ENCODE measurements around the gene SYNDIG1L.

DNA sequence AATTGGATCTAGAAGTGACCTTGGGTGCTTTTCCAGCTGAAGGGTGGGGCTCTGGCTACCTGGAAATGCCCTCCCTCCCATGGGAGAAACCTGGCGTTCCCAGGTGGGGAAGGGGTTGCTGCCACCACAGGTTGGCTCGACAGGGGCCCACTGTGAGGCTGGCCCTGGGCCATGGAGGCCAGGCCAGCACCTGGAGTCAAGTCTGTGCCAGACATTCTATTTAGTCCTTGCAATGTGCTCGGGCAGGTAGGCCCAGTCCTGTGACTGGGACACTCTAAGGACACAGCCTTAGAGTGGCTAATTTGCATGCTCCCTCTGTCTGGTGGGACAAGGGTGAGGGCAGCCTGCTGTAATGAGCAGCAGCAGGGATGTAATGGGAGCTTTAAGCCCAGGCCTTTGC is 65.8 kb downstream of the SYNDIG1L start:
- TF ChIP-seq POLR2A (IDR thresholded peaks at IDR 0.05) (no peak), POLR2AphosphoS5 (IDR thresholded peaks at IDR 0.05) (no peak), EP300 (IDR thresholded peaks at IDR 0.05) (no peak)
- TF ChIP-seq, protein P1, sequence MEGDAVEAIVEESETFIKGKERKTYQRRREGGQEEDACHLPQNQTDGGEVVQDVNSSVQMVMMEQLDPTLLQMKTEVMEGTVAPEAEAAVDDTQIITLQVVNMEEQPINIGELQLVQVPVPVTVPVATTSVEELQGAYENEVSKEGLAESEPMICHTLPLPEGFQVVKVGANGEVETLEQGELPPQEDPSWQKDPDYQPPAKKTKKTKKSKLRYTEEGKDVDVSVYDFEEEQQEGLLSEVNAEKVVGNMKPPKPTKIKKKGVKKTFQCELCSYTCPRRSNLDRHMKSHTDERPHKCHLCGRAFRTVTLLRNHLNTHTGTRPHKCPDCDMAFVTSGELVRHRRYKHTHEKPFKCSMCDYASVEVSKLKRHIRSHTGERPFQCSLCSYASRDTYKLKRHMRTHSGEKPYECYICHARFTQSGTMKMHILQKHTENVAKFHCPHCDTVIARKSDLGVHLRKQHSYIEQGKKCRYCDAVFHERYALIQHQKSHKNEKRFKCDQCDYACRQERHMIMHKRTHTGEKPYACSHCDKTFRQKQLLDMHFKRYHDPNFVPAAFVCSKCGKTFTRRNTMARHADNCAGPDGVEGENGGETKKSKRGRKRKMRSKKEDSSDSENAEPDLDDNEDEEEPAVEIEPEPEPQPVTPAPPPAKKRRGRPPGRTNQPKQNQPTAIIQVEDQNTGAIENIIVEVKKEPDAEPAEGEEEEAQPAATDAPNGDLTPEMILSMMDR (IDR thresholded peaks at IDR 0.05), result no peak

All from suprapubic skin (tissue), 4 donors.